B cell (primary cell): ENCODE results near the gene DPP10. TPM values are rescaled to one million over a fixed set of nuclear protein-coding genes. Genes with fewer than 3 reads are reported as not detected.

ENCODE experiments used
- ATAC-seq: fragments of 200-7000 bp; cut with Tn5 transposase; one replicate; pipeline ENCODE4 v1.10.0; 2021; ENCODE audit warnings: low read depth, mild to moderate bottlenecking, moderate number of reproducible peaks, moderate library complexity
- CTCF ChIA-PET: fragments of 350-600 bp; sonication (Branson Sonifier 250); formaldehyde crosslinking; loops from one replicate; lab custom pipeline; 2021; ENCODE audit warnings: antibody characterized with exemption, inconsistent platforms; lab: Charles Lee
- POLR2A ChIA-PET: fragments of 350-600 bp; sonication (Branson Sonifier 250); formaldehyde crosslinking; loops from one replicate; lab custom pipeline; 2021; ENCODE audit warnings: antibody characterized with exemption; lab: Charles Lee
- DNase-seq: peaks from one replicate; pipeline ENCODE4 v3.0.0; 2013
- H2AFZ ChIP-seq: 2 replicates; pipeline ENCODE4 v1.6.1; 2012; ENCODE audit warnings: mild to moderate bottlenecking, low read depth, low read length; ENCODE audit not compliant: insufficient read depth, poor library complexity, severe bottlenecking
- H3K27ac ChIP-seq, 2 donors: 1 replicate in 1 of 2; 2 replicates in 1 of 2; pipeline ENCODE4 v1.5.1; 2012 to 2013; ENCODE audit warnings: low read length in 2 of 2, mild to moderate bottlenecking in 2 of 2, moderate library complexity in 1 of 2
- H3K27me3 ChIP-seq, 4 experiments: fragments of 200-600 bp in 1 of 4; sonication (generic) in 1 of 4; replicated peaks in 1 of 4; 1 replicate in 2 of 4; 2 replicates in 2 of 4; pipeline versions ENCODE4 v1.6.1 to v1.7.0; 2013 to 2016; ENCODE audit warnings: low read length in 3 of 4, mild to moderate bottlenecking in 2 of 4, mixed read lengths in 1 of 4, moderate library complexity in 1 of 4; ENCODE audit not compliant: insufficient read depth in 4 of 4, control insufficient read depth in 3 of 4; ENCODE audit errors: control extremely low read depth in 1 of 4
- H3K36me3 ChIP-seq, 2 experiments: replicated peaks in 1 of 2; 1 replicate in 1 of 2; 2 replicates in 1 of 2; pipeline versions ENCODE4 v1.6.1 to v1.7.1; 2013; ENCODE audit warnings: low read length in 1 of 2; ENCODE audit not compliant: insufficient read depth in 2 of 2, control insufficient read depth in 1 of 2; ENCODE audit errors: control extremely low read depth in 1 of 2, extremely low read depth in 1 of 2
- H3K4me1 ChIP-seq, 2 donors: fragments of 200-600 bp in 1 of 2; sonication (generic) in 1 of 2; 1 replicate in 1 of 2; 2 replicates in 1 of 2; pipeline versions ENCODE4 v1.5.1 to v1.6.1; 2013 to 2017; ENCODE audit warnings: low read length in 2 of 2; ENCODE audit not compliant: control insufficient read depth in 2 of 2, insufficient read depth in 2 of 2
- H3K4me2 ChIP-seq: replicated peaks from 2 replicates; pipeline ENCODE3; 2012; ENCODE audit warnings: mild to moderate bottlenecking, low read depth, low read length; ENCODE audit not compliant: poor library complexity, severe bottlenecking
- H3K4me3 ChIP-seq, 5 experiments: fragments of 200-600 bp in 1 of 5; sonication (generic) in 1 of 5; 1 replicate in 3 of 5; 2 replicates in 2 of 5; pipeline versions ENCODE4 v1.5.1 to v1.7.0; 2011 to 2016; ENCODE audit warnings: low read length in 4 of 5, mild to moderate bottlenecking in 4 of 5, low read depth in 2 of 5, control low read depth in 1 of 5, moderate library complexity in 1 of 5; ENCODE audit not compliant: insufficient read depth in 1 of 5; ENCODE audit errors: control extremely low read depth in 1 of 5, extremely low read depth in 1 of 5
- H3K79me2 ChIP-seq: fragments of 200-600 bp; sonication (generic); one replicate; pipeline ENCODE4 v1.6.0; 2016; ENCODE audit warnings: low read length; ENCODE audit not compliant: control insufficient read depth, insufficient read depth
- H3K9ac ChIP-seq: fragments of 200-600 bp; sonication (generic); 2 replicates; pipeline ENCODE4 v1.6.1; 2017; ENCODE audit warnings: mild to moderate bottlenecking, low read length, moderate library complexity
- H3K9me3 ChIP-seq, 3 donors: one replicate each; pipeline versions ENCODE4 v1.6.1 to v1.7.1; 2013; ENCODE audit warnings: low read length in 2 of 3; ENCODE audit not compliant: control insufficient read depth in 2 of 3, insufficient read depth in 1 of 3; ENCODE audit errors: control extremely low read depth in 1 of 3
- H4K20me1 ChIP-seq: 2 replicates; pipeline ENCODE4 v1.6.0; 2012; ENCODE audit warnings: mild to moderate bottlenecking, low read length; ENCODE audit not compliant: insufficient read depth, control insufficient read depth, poor library complexity, severe bottlenecking
- H3K27ac Mint-ChIP-seq: one replicate; pipeline ENCODE4 v1.8.0; 2021; ENCODE audit warnings: mixed read lengths
- H3K27me3 Mint-ChIP-seq: one replicate; pipeline ENCODE4 v1.8.0; 2021; ENCODE audit warnings: mixed read lengths
- H3K4me1 Mint-ChIP-seq: one replicate; pipeline ENCODE4 v1.8.0; 2021; ENCODE audit warnings: mixed read lengths
- H3K4me3 Mint-ChIP-seq: one replicate; pipeline ENCODE4 v1.8.0; 2021; ENCODE audit warnings: mixed read lengths
- H3K9me3 Mint-ChIP-seq: one replicate; pipeline ENCODE4 v1.8.0; 2022; ENCODE audit warnings: mixed read lengths; ENCODE audit not compliant: insufficient read depth
- EZH2 ChIP-seq: IDR thresholded peaks from 2 replicates; pipeline ENCODE4 v1.6.1; 2012; ENCODE audit warnings: borderline replicate concordance, low read depth, mild to moderate bottlenecking, moderate library complexity, low read length; ENCODE audit not compliant: insufficient read depth, poor library complexity, severe bottlenecking
- WGBS: methylation state at CpG from one replicate; pipeline ENCODE4 v1.1.5; 2013; ENCODE audit warnings: missing lambda C conversion rate; ENCODE audit not compliant: insufficient coverage; 5-methylcytosine and 5-hydroxymethylcytosine counted together
- intact Hi-C: fragments of 100-400 bp; cut with micrococcal nuclease; formaldehyde crosslinking; loops from one replicate; pipeline ENCODE4 v1.10.0; 2022
- polyA plus RNA-seq: library from polyadenylated mRNA; depleted of rRNA; stranded (reverse); fragments of >200 nt; gene quantifications from 2 replicates; pipeline ENCODE4 v1.2.3, GENCODE V29; 2012
- total RNA-seq, 2 donors: library from RNA; stranded (reverse); fragments of 120-200 nt in 1 of 2; gene quantifications; 1 replicate in 1 of 2; 2 replicates in 1 of 2; pipeline versions ENCODE4 v1.2.3 to v1.2.4, GENCODE V29; 2013 to 2022
- TF ChIP-seq, protein P1 (sequence below): fragments of 200-600 bp; IDR thresholded peaks from one replicate; pipeline ENCODE4 v1.8.0; 2022; ENCODE audit warnings: antibody characterized with exemption, mild to moderate bottlenecking

DPP10 gene
- total and polyA plus RNA-seq, 2 donors (not counting 1 experiment from before 2014, with no cell fraction given), result not detected

DNA sequence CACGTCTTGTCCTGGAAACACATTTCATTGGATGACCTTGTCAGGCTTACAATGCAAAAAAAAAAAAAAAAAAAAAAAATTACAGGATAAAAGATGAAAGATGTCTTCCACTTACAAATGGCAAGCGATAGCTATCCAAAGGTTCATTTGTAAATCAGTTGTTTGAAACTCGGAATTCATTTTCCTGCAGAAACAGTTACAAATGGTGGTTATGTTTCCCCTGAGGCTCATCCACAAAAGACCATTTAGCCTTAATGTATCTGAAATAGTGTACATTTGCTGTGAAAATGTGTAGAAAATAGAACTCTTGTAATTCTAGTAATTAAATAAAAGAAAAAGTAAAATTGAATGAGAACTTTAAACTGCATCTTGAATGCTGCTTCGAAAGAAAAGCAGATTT is 25.9 kb downstream of the DPP10 start:
- H3K9me3 ChIP-seq, result no peaks in the 10 kb centered on the region
- H3K4me3 ChIP-seq, result no peak overlapping the region
- H2AFZ ChIP-seq, result no peak overlapping the region
- DNase-seq (no peak), ATAC-seq (no peak)
- POLR2A ChIA-PET, result no interaction called here
- intact Hi-C loops, result no loop called here
- no peaks in the 10 kb centered on the region for H3K4me1 ChIP-seq
- no peak overlapping the region for H3K9ac ChIP-seq
- CTCF ChIA-PET, result no interaction called here
- WGBS, result 100% methylated on average over 2 of the region's 4 CpGs
- H3K27me3 ChIP-seq, result no peaks in the 10 kb centered on the region
- H3K36me3 ChIP-seq, result no peaks in the 10 kb centered on the region
- no peak overlapping the region for H3K27ac ChIP-seq
- Mint-ChIP-seq H3K27me3 (peaks cover 9% of the 10 kb centered on the region), H3K4me1 (no peaks in the 10 kb centered on the region), H3K4me3 (no peak overlapping the region), H3K27ac (no peak overlapping the region), H3K9me3 (no peaks in the 10 kb centered on the region)
- H4K20me1 ChIP-seq, result no peaks in the 10 kb centered on the region
- no peak overlapping the region for H3K4me2 ChIP-seq
- no peak for TF ChIP-seq EZH2
- TF ChIP-seq, protein P1, sequence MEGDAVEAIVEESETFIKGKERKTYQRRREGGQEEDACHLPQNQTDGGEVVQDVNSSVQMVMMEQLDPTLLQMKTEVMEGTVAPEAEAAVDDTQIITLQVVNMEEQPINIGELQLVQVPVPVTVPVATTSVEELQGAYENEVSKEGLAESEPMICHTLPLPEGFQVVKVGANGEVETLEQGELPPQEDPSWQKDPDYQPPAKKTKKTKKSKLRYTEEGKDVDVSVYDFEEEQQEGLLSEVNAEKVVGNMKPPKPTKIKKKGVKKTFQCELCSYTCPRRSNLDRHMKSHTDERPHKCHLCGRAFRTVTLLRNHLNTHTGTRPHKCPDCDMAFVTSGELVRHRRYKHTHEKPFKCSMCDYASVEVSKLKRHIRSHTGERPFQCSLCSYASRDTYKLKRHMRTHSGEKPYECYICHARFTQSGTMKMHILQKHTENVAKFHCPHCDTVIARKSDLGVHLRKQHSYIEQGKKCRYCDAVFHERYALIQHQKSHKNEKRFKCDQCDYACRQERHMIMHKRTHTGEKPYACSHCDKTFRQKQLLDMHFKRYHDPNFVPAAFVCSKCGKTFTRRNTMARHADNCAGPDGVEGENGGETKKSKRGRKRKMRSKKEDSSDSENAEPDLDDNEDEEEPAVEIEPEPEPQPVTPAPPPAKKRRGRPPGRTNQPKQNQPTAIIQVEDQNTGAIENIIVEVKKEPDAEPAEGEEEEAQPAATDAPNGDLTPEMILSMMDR, result no peak
- H3K79me2 ChIP-seq, result no peaks in the 10 kb centered on the region

DNA sequence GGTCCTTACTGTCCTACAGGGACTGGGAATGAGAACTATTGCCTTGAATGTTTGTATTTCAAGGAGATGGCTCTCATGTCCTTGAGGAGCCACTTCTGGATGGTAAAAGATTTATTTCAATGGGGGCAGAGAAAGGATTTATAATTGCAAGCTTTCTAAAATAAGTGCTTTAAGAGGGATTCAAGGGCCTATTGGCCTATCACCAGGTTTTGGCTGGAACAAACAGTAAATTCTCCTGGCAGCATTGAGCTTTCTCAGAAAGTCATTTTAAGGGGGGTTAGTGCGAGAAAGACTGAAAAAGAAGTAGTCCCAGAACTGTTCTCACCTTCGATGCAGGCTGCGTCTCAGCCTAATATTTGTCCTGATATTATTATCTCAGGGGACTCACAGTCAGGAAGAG is 29.8 kb downstream of the DPP10 start:
- H3K27ac Mint-ChIP-seq, result no peak overlapping the region
- Histone ChIP-seq H3K36me3 (no peaks in the 10 kb centered on the region), H3K4me2 (no peak overlapping the region), H3K4me1 (no peaks in the 10 kb centered on the region), H3K4me3 (no peak overlapping the region), H4K20me1 (no peaks in the 10 kb centered on the region), H3K27me3 (no peaks in the 10 kb centered on the region), H3K9me3 (no peaks in the 10 kb centered on the region), H3K9ac (no peak overlapping the region), H2AFZ (no peak overlapping the region), H3K27ac (no peak overlapping the region), H3K79me2 (no peaks in the 10 kb centered on the region)
- no peak for ATAC-seq
- no peaks in the 10 kb centered on the region for H3K4me1 Mint-ChIP-seq
- ChIA-PET CTCF (no interaction called here), POLR2A (no interaction called here)
- peaks cover 9% of the 10 kb centered on the region for H3K27me3 Mint-ChIP-seq
- DNase-seq, result no peak
- WGBS, result no CpG with 5 or more reads among the region's 3 CpGs
- no peak for TF ChIP-seq EZH2
- TF ChIP-seq, protein P1, result no peak
- H3K9me3 Mint-ChIP-seq, result no peaks in the 10 kb centered on the region
- intact Hi-C loops, result no loop called here
- no peak overlapping the region for H3K4me3 Mint-ChIP-seq
